Stomach smooth muscle (tissue), 2 donors: Measurements from ENCODE around the gene ULK1.
"Not testable (repeated sequence)": the region's sequence is repeated elsewhere in the genome, so short reads cannot be mapped to it uniquely, and the experiment has no call there.

Experiments used
- H3K27ac ChIP-seq: one replicate; pipeline ENCODE4 v1.7.0; 2013; ENCODE audit warnings: mild to moderate bottlenecking, low read length, inconsistent platforms
- H3K27me3 ChIP-seq, 2 donors: one replicate each; pipeline ENCODE4 v1.7.0; 2013; ENCODE audit warnings: low read length in 2 of 2; ENCODE audit not compliant: insufficient read depth in 2 of 2, control insufficient read depth in 1 of 2
- H3K36me3 ChIP-seq, 2 donors: one replicate each; pipeline ENCODE4 v1.7.0; 2013; ENCODE audit warnings: low read length in 2 of 2; ENCODE audit not compliant: control insufficient read depth in 2 of 2, insufficient read depth in 2 of 2
- H3K4me1 ChIP-seq: one replicate; pipeline ENCODE4 v1.7.0; 2013; ENCODE audit warnings: low read length; ENCODE audit not compliant: control insufficient read depth, insufficient read depth
- H3K4me3 ChIP-seq, 2 donors: one replicate each; pipeline ENCODE4 v1.7.0; 2013; ENCODE audit warnings: low read length in 2 of 2
- H3K9ac ChIP-seq, 2 donors: one replicate each; pipeline ENCODE4 v1.7.0; 2013; ENCODE audit warnings: low read length in 2 of 2, mild to moderate bottlenecking in 1 of 2
- H3K9me3 ChIP-seq, 2 donors: one replicate each; pipeline ENCODE4 v1.7.0; 2013; ENCODE audit warnings: low read length in 2 of 2; ENCODE audit not compliant: control insufficient read depth in 2 of 2
- donor health status: healthy.
- donor health status: Pancreatic carcinoma.

Gene ULK1

DNA sequence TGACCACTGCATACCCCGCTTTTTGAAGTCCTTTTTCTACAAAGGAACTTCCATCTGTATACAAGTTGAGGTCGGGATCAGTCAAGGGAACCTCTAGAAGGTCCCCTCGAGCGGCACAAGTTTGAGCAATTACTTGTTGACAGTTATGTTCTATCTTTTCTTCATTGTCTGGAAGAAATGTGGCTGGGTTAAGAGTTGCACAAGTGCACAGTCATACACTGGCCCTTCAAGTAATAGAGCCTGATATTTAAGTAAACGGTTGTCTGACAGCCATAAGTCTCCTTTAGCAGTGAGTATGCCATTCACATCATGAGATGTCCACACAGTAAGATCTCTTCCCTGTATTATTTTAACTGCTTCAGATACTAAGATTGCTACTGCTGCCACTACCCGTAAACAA lies 19.4 kb upstream of the ULK1 start:
- not testable (repeated sequence) for H3K9ac ChIP-seq

DNA sequence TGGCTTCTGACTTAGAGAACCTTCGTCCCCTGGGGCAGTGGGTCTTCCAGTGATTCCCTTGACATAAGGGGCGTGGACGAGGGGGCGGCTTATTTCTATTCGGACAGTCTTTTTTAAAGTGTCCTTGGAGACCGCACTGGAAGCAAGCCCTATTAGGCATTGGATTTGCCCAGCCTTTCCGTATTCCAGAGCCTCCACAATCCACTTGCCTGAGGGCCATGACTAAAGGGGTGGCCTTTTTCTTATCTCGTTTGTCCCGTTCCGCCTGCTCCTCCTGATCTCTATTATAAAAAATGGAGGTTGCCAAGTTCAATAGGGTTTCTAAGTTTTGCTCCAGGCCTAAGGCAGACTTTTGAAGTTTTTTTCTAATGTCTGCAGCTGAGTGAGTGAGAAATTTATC lies 17.2 kb upstream of the ULK1 start:
- H3K36me3 ChIP-seq, H3K9me3 ChIP-seq, H3K4me1 ChIP-seq, H3K27ac ChIP-seq, H3K9ac ChIP-seq, H3K27me3 ChIP-seq, H3K4me3 ChIP-seq: not testable (repeated sequence)

More for the DNA sequence above, 19.4 kb upstream of the ULK1 start:
- not testable (repeated sequence) for H3K27me3 ChIP-seq, H3K4me3 ChIP-seq, H3K4me1 ChIP-seq, H3K27ac ChIP-seq, H3K9me3 ChIP-seq, H3K36me3 ChIP-seq

DNA sequence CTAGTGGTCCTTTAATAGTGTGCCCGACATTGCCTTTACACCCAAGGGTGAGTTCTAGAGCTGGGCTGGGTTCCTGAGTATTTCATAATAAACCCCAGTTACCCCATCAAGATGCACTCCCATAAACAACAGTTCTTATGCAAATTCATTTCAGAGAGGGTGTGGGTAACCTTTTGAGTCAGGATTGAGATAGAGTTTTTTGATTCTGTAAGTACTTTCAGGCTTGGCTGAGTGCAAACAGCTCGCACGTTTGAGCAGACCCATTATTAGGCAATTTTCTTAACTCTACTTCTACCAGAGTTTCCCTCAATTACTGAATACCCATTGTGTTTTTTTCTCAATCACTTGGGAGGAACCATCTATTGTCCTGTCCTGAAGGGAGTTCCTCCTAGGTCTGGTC lies 16.0 kb upstream of the ULK1 start:
- H3K4me1 ChIP-seq, H3K27me3 ChIP-seq, H3K4me3 ChIP-seq, H3K36me3 ChIP-seq, H3K27ac ChIP-seq, H3K9ac ChIP-seq, H3K9me3 ChIP-seq: not testable (repeated sequence)

DNA sequence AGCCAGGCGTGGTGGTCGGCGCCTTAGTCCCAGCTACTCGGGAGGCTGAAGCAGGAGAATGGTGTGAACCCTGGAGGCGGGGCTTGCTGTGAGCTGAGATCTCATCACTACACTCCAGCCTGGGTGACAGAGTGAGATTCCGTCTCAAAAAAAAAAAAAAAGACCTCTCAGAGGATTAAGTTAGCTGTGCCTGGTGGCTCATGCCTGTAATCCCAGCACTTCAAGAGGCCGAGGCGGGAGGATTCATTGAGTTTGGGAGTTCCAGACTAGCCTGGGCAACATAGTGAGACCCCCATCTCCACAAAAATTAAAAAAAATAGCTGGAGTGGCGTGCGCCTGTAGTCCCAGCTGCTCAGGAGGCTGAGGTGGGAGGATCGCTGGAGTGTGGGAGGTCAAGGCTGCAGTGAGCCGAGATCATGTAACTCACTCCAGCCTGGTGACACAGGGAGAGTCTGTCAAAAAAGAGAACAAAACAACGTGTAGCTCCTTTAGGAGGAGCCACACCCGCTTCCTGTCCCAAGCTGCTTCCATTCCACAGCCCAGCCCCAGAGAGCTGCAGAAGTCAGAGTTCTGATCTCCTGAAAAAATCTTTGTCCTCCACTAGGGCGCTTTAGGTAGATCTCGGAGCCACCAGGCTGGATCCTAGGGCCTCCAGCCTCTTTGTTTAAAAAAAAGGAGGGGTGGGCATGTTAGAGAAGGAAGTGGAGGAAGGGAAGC lies 11.5 kb upstream of the ULK1 start:
- Histone ChIP-seq H3K4me3 (no peak overlapping the region), H3K27me3 (no peaks in the 10 kb centered on the region), H3K9ac (no peak overlapping the region), H3K27ac (no peak overlapping the region), H3K36me3 (no peaks in the 10 kb centered on the region), H3K9me3 (peaks cover 0 to 3% of the 10 kb centered on the region in 2 donors), H3K4me1 (no peaks in the 10 kb centered on the region)

DNA sequence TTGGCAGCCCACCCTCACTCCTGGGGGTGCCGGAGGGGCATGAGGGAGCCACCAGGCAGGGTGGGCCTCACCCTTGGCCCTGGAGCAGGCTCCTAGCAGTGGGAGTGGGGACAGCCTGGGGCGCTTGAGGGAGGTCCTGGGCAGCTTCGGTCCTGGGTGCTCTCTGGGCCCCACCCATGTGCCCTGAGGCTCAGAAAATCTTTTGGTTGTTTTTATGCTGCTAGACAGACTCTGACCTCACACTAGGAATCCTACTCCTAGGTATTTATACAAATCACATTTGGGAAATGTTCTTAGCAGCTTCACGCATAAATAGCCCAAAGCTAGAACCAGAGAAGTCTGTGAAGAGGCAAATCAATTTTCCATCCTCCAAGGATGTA lies 10.9 kb upstream of the ULK1 start:
- Histone ChIP-seq H3K27me3 (no peaks in the 10 kb centered on the region), H3K9me3 (peaks cover 0 to 3% of the 10 kb centered on the region in 2 donors), H3K4me1 (no peaks in the 10 kb centered on the region), H3K36me3 (no peaks in the 10 kb centered on the region), H3K9ac (no peak overlapping the region), H3K27ac (no peak overlapping the region), H3K4me3 (no peak overlapping the region)

DNA sequence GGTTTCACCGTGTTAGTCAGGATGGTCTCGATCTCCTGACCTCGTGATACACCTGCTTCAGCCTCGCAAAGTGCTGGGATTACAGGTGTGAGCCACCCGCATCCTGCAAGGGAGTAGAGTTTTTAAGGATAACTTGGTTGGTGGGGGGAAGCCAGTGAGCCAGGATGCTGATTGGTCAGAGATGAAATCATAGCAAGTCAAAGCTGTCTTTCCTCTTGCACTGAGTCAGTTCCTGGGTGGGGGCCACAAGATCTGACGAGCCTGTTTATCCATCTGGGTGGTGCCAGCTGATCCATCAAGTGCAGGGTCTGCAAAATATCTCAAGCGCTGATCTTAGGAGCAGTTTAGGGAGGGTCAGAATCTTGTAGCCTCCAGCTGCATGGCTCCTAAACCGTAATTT lies 9.3 kb upstream of the ULK1 start:
- H3K27ac ChIP-seq, H3K4me3 ChIP-seq, H3K36me3 ChIP-seq, H3K27me3 ChIP-seq, H3K4me1 ChIP-seq, H3K9ac ChIP-seq, H3K9me3 ChIP-seq: not testable (repeated sequence)

DNA sequence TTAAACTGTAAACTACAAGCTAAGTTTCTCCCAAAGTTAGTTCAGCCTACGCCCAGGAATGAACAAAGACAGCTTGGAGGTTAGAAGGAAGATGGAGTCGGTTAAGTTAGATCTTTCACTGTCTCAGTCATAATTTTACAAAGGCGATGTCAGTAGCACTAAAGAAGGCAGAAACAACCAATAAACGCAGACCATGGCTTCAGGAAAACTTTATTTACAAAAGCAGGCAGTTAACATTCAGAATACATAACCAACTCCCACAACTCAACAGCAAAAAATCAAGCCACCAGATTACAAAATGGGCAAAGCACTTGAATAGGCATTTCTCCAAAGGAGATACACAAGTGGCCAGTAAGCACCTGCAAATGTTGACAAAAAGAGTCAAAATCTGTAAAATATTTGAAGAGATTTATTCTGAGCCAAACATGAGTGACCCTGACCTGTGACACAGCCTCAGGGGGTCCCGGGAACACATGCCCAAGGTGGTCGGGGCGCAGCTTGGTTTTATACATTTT lies 8.8 kb upstream of the ULK1 start:
- H3K36me3 ChIP-seq, result no peaks in the 10 kb centered on the region
- no peak overlapping the region for H3K27ac ChIP-seq
- no peak overlapping the region for H3K4me3 ChIP-seq
- H3K9me3 ChIP-seq, result peaks cover 0 to 3% of the 10 kb centered on the region in 2 donors
- H3K9ac ChIP-seq, result no peak overlapping the region
- no peaks in the 10 kb centered on the region for H3K27me3 ChIP-seq
- H3K4me1 ChIP-seq, result no peaks in the 10 kb centered on the region

DNA sequence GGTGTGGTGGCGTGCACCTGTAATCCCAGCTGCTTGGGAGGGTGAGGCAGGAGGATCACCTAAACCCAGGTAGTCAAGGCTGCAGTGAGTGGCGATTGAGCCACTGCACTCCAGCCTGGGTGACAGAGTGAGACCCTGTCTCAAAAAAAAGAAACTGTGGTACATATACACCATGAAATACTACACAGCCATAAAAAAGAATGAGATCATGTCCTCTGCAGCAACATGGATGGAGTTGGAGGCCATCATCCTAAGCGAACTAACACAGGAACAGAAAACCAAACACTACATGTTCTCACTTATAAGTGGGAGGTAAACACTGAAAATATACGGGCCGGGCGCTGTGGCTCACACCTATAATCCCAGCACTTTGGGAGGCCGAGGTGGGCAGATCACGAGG lies 2.7 kb upstream of the ULK1 start:
- not testable (repeated sequence) for H3K36me3 ChIP-seq, H3K27me3 ChIP-seq, H3K4me1 ChIP-seq

DNA sequence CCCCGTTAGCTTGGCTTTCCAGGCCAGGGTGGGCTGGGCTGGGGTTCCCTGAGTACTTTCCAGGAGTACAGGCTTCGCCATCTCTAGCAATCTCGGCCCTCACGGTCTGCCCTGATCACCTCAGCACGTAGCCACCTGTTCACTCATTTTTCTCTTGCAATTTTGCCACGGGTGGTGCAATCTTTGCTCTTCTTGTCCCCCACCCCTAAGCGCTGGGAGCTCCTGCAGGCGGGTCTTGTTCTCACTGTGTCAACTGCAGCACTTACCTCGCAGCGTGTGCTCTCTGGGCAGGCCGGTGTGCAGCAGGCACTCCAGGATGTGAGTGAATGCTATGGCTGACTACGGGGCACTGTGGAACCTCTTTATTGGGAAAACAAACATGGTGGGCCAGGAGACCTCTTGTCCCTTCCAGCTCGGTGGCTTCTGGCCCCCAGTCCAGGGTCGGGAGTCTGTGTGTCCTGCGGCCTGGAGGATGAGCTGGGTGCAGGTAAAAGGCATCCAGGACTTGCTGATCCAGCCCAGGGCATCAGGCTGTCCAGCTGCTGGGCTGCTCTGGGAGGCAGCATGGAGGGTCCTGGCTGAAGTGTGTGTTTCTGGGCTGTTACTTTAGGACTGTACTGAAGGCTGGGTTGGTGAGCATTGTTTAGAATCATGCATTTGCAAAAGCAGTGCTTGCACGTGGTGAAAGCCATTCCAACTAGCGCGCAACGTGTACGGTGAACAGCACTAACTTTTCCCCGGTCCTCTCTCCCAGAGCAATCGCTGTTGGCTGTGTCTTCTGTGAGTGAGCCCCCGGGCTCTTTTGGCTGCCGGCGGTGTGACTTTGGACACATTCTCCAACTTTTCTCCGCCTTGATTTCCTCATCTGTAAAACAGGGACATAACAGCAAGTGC lies 1.5 kb upstream of the ULK1 start:
- Histone ChIP-seq H3K36me3 (peaks cover 0 to 1% of the 10 kb centered on the region in 2 donors), H3K9ac (no peak overlapping the region), H3K4me3 (no peak overlapping the region), H3K4me1 (peaks cover 19% of the 10 kb centered on the region), H3K9me3 (no peaks in the 10 kb centered on the region), H3K27me3 (no peaks in the 10 kb centered on the region), H3K27ac (peak overlapping the region; percentile 53)

More for the DNA sequence above, 2.7 kb upstream of the ULK1 start:
- H3K9ac ChIP-seq, H3K9me3 ChIP-seq, H3K27ac ChIP-seq, H3K4me3 ChIP-seq: not testable (repeated sequence)

DNA sequence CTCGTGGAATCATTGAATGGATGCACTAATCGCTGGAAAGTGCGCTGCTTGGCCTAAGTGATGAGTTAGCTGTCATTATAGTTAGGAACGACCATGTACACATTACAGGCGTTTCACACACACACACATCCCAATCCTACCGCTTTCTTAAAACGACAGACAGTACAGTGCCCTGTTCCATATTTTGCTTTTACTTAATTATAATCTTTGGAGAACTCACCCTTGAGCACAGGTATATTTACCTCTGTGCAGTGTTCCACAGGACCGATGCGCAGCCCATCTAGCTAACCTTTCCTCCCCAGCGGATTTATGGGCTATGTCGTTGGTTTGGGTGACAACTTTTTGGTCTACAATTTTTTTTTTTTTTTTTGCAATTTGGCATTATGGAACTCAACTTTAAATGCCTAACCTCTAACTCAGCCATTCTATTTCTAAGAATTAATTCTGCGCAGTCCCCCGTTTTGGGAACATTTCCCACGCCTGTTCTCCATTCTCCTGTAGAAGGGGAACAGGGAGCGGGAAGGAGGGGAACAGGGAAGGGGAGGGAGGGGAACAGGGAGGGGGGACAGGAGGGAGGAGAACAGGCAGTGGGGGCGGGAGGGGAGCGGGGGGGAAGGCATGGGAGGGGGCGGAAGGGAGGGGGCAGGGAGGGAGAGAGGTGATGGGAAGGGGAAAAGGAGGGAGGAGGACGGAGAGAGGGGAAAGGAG lies 663 bp upstream of the ULK1 start:
- Histone ChIP-seq H3K4me1 (peaks cover 19% of the 10 kb centered on the region), H3K27me3 (no peaks in the 10 kb centered on the region), H3K9me3 (no peaks in the 10 kb centered on the region), H3K9ac (peak overlapping the region in 1 of 2 donors; percentile 2), H3K27ac (peak overlapping the region; percentile 53), H3K36me3 (peaks cover 0 to 2% of the 10 kb centered on the region in 2 donors), H3K4me3 (no peak overlapping the region)
